ENCODE results near the gene BCLAF3.

GRCh38 chrX:19964017-19964710 is 26.7 kb downstream of the BCLAF3 start:
- TF ChIP-seq CTCF (IDR thresholded peaks at IDR 0.05) (no peak), SMC3 (IDR thresholded peaks at IDR 0.05) (no peak), USF2 (IDR thresholded peaks at IDR 0.05) (no peak), CEBPB (IDR thresholded peaks at IDR 0.05) (no peak)
- TF ChIP-seq, protein P1, sequence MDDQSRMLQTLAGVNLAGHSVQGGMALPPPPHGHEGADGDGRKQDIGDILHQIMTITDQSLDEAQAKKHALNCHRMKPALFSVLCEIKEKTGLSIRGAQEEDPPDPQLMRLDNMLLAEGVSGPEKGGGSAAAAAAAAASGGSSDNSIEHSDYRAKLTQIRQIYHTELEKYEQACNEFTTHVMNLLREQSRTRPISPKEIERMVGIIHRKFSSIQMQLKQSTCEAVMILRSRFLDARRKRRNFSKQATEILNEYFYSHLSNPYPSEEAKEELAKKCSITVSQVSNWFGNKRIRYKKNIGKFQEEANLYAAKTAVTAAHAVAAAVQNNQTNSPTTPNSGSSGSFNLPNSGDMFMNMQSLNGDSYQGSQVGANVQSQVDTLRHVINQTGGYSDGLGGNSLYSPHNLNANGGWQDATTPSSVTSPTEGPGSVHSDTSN (IDR thresholded peaks at IDR 0.05): no peak
